MCF 10A (cell line): Measurements from ENCODE around the gene CISD2. TPM values are rescaled to one million over a fixed set of nuclear protein-coding genes. Genes with fewer than 3 reads are reported as not detected.
"Not testable (repeated sequence)": the region's sequence is repeated elsewhere in the genome, so short reads cannot be mapped to it uniquely, and the experiment has no call there.

Experiments
- Bru-seq: library from RNA; stranded (reverse); fragments of 400-500 nt; gene quantifications from one replicate; lab custom pipeline; 2021; lab: Mats Ljungman, UMichigan
- BruChase-seq, 2 experiments: library from RNA; stranded (reverse); fragments of 400-500 nt; gene quantifications; one replicate each; lab custom pipeline; 2021; lab: Mats Ljungman, UMichigan
- BruUV-seq: library from RNA; stranded (reverse); fragments of 400-500 nt; replicated peaks from 2 replicates; lab custom pipeline; 2021; lab: Mats Ljungman, UMichigan
- CTCF ChIA-PET: fragments of 300-600 bp; sonication (Branson Sonifier 250); formaldehyde crosslinking; extraction: SDS; loops from one replicate; lab custom pipeline; 2021; ENCODE audit warnings: antibody characterized with exemption, inconsistent platforms; lab: Yijun Ruan, JAX
- POLR2A ChIA-PET: fragments of 300-600, 350-650 bp; sonication (Branson Sonifier 250); formaldehyde crosslinking; extraction: SDS; loops from one replicate; lab custom pipeline; 2020; ENCODE audit warnings: antibody characterized with exemption, inconsistent platforms; lab: Yijun Ruan, JAX
- DNase-seq: peaks from one replicate; pipeline ENCODE4 v3.0.0-alpha.2; 2018; ENCODE audit not compliant: unreplicated experiment
- H3K27ac Mint-ChIP-seq: one replicate; pipeline ENCODE4 v1.8.0; 2022; ENCODE audit warnings: mild to moderate bottlenecking, low read depth, mixed read lengths; ENCODE audit not compliant: unreplicated experiment
- H3K27me3 Mint-ChIP-seq: one replicate; pipeline ENCODE4 v1.8.0; 2022; ENCODE audit warnings: mixed read lengths; ENCODE audit not compliant: insufficient read depth, unreplicated experiment
- H3K36me3 Mint-ChIP-seq: one replicate; pipeline ENCODE4 v1.8.0; 2022; ENCODE audit warnings: mild to moderate bottlenecking, moderate library complexity, mixed read lengths; ENCODE audit not compliant: insufficient read depth, unreplicated experiment
- H3K4me1 Mint-ChIP-seq: one replicate; pipeline ENCODE4 v1.8.0; 2022; ENCODE audit warnings: mixed read lengths; ENCODE audit not compliant: insufficient read depth, unreplicated experiment
- H3K4me3 Mint-ChIP-seq: one replicate; pipeline ENCODE4 v1.8.0; 2022; ENCODE audit warnings: mild to moderate bottlenecking, moderate library complexity, mixed read lengths; ENCODE audit not compliant: unreplicated experiment
- H3K9me3 Mint-ChIP-seq: one replicate; pipeline ENCODE4 v1.8.0; 2022; ENCODE audit warnings: mixed read lengths; ENCODE audit not compliant: unreplicated experiment
- CTCF ChIP-seq: fragments of 200-600 bp; IDR thresholded peaks from one replicate; pipeline ENCODE4 v1.8.0; 2022; ENCODE audit warnings: antibody characterized with exemption, mild to moderate bottlenecking; ENCODE audit not compliant: unreplicated experiment
- intact Hi-C: fragments of 100-400 bp; cut with micrococcal nuclease; formaldehyde crosslinking; loops from 2 replicates; pipeline ENCODE4 v1.14.1; 2022
- long read RNA-seq: library from polyadenylated mRNA; stranded (forward); transcript quantifications from one replicate; pipeline ENCODE4 v2.0.0, GENCODE V29; 2022
- total RNA-seq: library from RNA; stranded (reverse); gene quantifications from 2 replicates; pipeline ENCODE4 v1.2.3, GENCODE V29; 2022

Gene CISD2
- 35.5 and 35.8 TPM in 2 replicates for total RNA-seq
- Bru-seq, nascent RNA = percentile 72 among the genes with signal in this experiment
- percentile 84 among the genes with signal in this experiment for BruChase-seq, experiment 1, labeled RNA remaining after a 6-hour chase
- BruChase-seq, experiment 2, labeled RNA remaining after a 2-hour chase = percentile 73 among the genes with signal in this experiment
- long read RNA-seq, full-length matches to known transcripts = 163 of 172 reads
- long read RNA-seq, partial matches to known transcripts = 0 of 172 reads
- long read RNA-seq, other reads (novel, unspliced or antisense) = 9 of 172 reads

GRCh38 chr4:102868781-102869568 lies at the start of gene CISD2:
Gene CISD2 (plus strand): TSS chr4:102868992. CDS start chr4:102869085, 93 bp downstream.
- BruUV-seq = no TSS peak

GRCh38 chr4:102819100-102819499 lies 49.7 kb upstream of the CISD2 start:
- H3K27me3 Mint-ChIP-seq, intact Hi-C loops, BruUV-seq, H3K9me3 Mint-ChIP-seq, H3K4me3 Mint-ChIP-seq: not testable (repeated sequence)
- Mint-ChIP-seq H3K27ac (peak overlapping the region; percentile 16), H3K4me1 (peaks cover 39% of the 10 kb centered on the region), H3K36me3 (peaks cover 60% of the 10 kb centered on the region)
- CTCF ChIA-PET = interaction anchor here (1.4 kb wide), 1 partner anchor 198 kb away, joined by 3 read pairs; no protein-coding TSS in a partner anchor
- POLR2A ChIA-PET = interaction anchor here (0.6 to 5.2 kb wide), 7 partner anchors 8 to 376 kb away, joined by 3 to 153 read pairs (median 4); partner anchors contain the start of genes BDH2, CISD2 and UBE2D3
- peak; percentile 62 for DNase-seq

More at GRCh38 chr4:102868781-102869568, at the start of gene CISD2:
- H3K4me3 Mint-ChIP-seq = peak within 1 kb of the TSS; percentile 98
- ChIA-PET CTCF (interaction anchor here (0.6 to 2.6 kb wide), 5 partner anchors 41 to 464 kb away, joined by 3 to 16 read pairs (median 5); partner anchors contain the start of gene UBE2D3), POLR2A (interaction anchor here (0.6 to 5.4 kb wide), 37 partner anchors 10 to 438 kb away, joined by 3 to 287 read pairs (median 5); partner anchors contain the start of genes BDH2, MANBA, NFKB1 and SLC9B1)
- TF ChIP-seq CTCF = no peak
- H3K27me3 Mint-ChIP-seq = no peaks in the 10 kb centered on the region
- H3K9me3 Mint-ChIP-seq = no peaks in the 10 kb centered on the region
- H3K27ac Mint-ChIP-seq = peak within 1 kb of the TSS; percentile 98
- intact Hi-C loops = loop anchor here (1.0 to 5.0 kb wide), 3 partner anchors 44 to 247 kb away; no protein-coding TSS in a partner anchor
- peak; percentile 95 for DNase-seq
- H3K36me3 Mint-ChIP-seq = peaks cover 15% of the 10 kb centered on the region
- H3K4me1 Mint-ChIP-seq = peaks cover 21% of the 10 kb centered on the region

- no peaks in the 10 kb centered on the region for H3K27me3 Mint-ChIP-seq
- ChIA-PET POLR2A (interaction anchor here (0.7 to 5.2 kb wide), 6 partner anchors 7 to 276 kb away, joined by 3 to 153 read pairs (median 8); partner anchors contain the start of genes CISD2 and UBE2D3), CTCF (interaction anchor here (1.4 kb wide), 1 partner anchor 199 kb away, joined by 3 read pairs; no protein-coding TSS in a partner anchor)
- TF ChIP-seq CTCF = no peak
- peak overlapping the region; percentile 36 for H3K4me3 Mint-ChIP-seq
- H3K36me3 Mint-ChIP-seq = peaks cover 53% of the 10 kb centered on the region
- no peaks in the 10 kb centered on the region for H3K9me3 Mint-ChIP-seq
- peaks cover 39% of the 10 kb centered on the region for H3K4me1 Mint-ChIP-seq
- H3K27ac Mint-ChIP-seq = no peak overlapping the region
- intact Hi-C loops = no loop called here
- BruUV-seq = no TSS peak
- DNase-seq = no peak
These were observed 49.0 kb upstream of the CISD2 start for GRCh38 chr4:102819588-102820365.

GRCh38 chr4:102823464-102823863 lies 45.3 kb upstream of the CISD2 start:
- Mint-ChIP-seq H3K27me3 (no peaks in the 10 kb centered on the region), H3K27ac (no peak overlapping the region), H3K36me3 (peaks cover 20% of the 10 kb centered on the region), H3K4me3 (no peak overlapping the region), H3K9me3 (no peaks in the 10 kb centered on the region), H3K4me1 (peaks cover 15% of the 10 kb centered on the region)
- TF ChIP-seq CTCF = no peak
- intact Hi-C loops = no loop called here
- BruUV-seq = no TSS peak
- DNase-seq = no peak
- POLR2A ChIA-PET = interaction anchor here (0.6 to 9.5 kb wide), 9 partner anchors 9 to 321 kb away, joined by 3 to 287 read pairs (median 7); partner anchors contain the start of genes CISD2 and SLC9B2
- CTCF ChIA-PET = interaction anchor here (0.6 to 2.5 kb wide), 6 partner anchors 9 to 213 kb away, joined by 3 to 13 read pairs (median 4); no protein-coding TSS in a partner anchor
